GM21717 (cell line): ENCODE results near the gene SRPK2.
A peak's percentile ranks its signal among the peaks of the same experiment; 100 is the strongest.
"Not testable (repeated sequence)": the region's sequence is repeated elsewhere in the genome, so short reads cannot be mapped to it uniquely, and the experiment has no call there.

Experiments
- ATAC-seq: cut with Tn5 transposase; IDR thresholded peaks from one replicate; pipeline ENCODE4 v1.9.1; 2021; ENCODE audit warnings: mild to moderate bottlenecking, moderate library complexity; ENCODE audit not compliant: unreplicated experiment

The SRPK2 gene

DNA sequence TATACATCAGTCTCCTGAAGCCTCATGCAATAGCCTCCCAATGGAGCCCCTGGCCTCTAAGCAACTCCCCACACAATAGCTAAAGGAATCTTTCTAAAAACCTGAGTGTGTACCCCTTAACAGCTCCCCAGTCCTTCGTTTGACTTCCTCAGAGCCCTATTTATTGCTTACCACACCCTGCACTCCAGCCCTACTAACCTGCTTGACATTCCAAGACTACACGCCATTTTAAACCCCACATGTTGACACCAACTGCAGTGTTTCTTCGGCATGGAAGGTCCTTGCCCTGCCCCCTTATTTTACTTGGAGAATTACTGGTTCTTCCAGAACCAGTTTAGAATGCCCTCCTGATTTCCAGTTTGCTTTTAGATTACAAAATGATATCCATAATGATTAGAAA, 10.8 kb downstream of the SRPK2 start:
- no peak for ATAC-seq

GRCh38 chr7:105376908-105377533, 11.7 kb downstream of the SRPK2 start:
- no peak for ATAC-seq

DNA sequence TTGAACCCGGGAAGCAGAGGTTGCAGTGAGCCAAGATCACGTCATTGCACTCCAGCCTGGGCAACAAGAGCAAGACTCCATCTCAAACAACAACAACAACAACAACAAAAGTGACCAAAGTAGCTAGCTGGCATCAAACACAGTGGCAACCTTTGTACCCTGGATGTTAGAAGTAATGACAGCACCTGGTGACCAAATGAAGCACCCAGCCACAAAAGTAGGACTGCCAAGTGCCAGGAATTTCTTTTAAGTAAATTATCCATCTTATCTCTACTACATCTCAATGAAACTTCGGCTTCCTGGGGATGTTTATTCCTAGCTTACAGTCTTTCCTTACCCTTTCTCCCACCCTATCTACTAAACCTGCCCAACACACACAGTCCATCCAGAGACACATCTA, 18.8 kb downstream of the SRPK2 start:
- no peak for ATAC-seq

DNA sequence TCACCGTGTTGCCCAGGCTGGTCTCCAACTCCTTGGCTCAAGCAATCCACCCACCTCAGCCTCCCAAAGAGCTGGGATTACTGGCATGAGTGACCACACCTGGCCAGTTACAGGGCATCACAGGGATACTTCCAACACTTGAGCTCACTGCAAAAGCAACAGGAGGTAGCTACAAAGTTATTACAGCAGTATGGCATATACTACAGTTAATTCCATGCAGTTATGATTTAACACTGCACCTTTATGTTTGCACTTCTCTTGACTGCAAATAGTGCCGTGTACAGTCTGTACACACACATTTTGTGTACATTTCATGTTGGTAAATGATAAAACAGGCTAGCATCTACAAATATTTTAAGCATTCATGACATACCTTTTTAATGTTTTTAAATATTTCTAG, 21.3 kb downstream of the SRPK2 start:
- no peak for ATAC-seq

DNA sequence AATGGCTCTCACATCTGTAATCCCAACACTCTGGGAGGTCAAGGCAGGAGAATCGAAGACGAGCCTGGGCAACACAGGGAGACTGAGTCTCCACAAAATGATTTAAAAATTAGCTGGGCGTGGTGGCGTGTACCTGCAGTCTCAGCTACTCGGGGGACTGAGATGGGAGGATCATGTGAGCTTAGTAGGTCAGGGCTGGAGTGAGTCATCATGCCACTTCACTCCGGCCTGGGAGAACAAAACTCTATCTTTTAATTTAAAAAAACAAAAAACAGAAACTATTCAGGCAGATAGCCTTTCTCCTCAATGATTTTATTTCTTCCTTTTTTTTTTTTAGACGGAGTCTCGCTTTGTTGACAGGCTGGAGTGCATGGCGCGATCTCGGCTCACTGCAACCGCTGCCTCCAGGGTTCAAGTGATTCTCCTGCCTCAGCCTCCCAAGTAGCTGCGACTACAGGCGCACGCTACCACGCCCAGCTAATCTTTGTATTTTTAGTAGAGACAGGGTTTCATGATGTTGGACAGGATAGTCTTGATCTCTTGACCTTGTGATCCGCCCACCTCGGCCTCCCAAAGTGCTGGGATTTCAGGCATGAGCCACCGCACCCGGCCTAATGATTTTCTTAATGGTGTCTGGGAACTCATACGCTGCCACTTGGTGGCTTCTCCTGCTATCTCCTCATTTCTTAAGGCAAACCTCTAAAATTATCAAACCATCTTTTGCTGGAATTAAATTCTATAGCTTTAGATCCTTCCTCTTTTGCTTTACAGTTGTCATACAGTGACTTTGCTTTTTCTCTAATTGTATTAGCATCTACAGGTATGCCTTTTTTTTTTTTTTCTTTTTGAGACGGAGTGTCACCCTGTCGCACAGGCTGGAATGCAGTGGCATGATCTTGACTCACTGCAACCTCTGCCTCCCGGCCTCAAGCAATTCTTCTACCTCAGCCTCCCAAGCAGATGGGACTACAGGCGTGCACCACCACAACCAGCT, 22.9 kb downstream of the SRPK2 start:
- ATAC-seq: no peak

DNA sequence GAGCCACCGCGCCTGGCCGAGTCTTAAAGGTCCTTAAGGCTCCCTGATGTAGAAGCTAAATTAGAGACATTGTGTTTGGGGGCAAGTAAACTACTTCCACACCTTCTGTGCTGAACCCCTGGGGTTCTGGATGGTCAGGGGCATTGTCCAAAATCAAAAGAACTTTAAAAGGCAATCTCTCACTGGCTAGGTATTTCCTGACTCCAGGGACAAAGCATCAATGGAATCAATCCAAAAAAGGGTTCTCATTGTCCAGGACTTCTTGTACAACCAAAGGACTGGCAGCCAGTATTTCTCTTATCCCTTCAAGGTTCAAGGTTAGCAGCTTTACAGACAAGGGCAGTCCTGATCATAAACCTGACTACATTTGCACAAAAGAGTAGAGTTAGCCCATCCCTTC, 24.0 kb downstream of the SRPK2 start:
- ATAC-seq: no peak

- ATAC-seq: not testable (repeated sequence)
Measured at GRCh38 chr7:105363657-105364056, 25.1 kb downstream of the SRPK2 start.

DNA sequence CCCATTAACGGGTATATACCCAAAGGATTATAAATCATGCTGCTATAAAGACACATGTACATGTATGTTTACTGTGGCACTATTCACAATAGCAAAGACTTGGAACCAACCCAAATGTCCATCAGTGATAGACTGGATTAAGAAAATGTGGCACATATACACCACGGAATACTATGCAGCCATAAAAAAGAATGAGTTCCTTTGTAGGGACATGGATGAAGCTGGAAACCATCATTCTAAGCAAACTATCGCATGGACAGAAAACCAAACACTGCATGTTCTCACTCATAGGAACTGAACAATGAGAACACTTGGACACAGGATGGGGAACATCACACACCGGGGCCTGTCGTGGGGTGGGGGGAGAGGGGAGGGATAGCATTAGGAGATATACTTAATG, 26.0 kb downstream of the SRPK2 start:
- ATAC-seq: not testable (repeated sequence)

- not testable (repeated sequence) for ATAC-seq
Measured at GRCh38 chr7:105361995-105362394, 26.7 kb downstream of the SRPK2 start.

GRCh38 chr7:105360149-105360548, 28.6 kb downstream of the SRPK2 start:
- not testable (repeated sequence) for ATAC-seq

DNA sequence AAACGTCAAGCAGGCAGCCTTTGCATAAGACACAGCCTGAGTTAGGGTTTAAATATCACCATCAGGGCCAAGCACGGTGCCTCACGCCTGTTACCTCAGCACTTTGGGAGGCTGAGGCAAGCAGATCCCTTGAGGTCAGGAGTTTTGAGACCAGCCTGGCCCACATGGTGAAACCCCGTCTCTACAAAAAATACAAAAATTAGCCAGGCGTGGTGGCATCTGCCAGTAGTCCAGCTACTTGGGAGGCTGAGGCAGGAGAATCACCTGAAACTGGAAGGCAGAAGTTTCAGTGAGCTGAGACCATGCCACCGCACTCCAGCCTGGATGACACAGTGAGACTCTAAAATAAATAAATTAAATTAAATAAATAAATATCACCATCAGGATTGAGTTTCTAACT, 33.0 kb downstream of the SRPK2 start:
- no peak for ATAC-seq

DNA sequence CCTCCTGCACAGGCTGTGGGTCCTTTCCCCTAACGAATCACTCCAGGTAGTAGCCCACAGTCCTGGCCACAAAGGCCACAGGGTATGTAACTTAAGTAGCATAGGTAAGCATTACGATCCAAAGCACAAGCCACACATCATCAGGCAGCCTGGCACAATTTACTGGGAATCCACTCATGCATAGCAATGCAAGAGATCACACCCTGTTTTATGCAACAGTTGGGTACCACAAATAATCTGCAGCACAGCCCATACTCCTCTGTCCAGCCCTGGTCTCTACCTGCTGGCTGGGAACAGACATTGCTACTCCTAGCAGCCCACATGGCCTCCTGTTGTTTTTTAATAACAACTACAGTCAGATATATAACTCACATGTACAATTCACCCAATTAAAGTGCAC, 34.3 kb downstream of the SRPK2 start:
- ATAC-seq: no peak

GRCh38 chr7:105353752-105354328, 34.9 kb downstream of the SRPK2 start:
- ATAC-seq: no peak

DNA sequence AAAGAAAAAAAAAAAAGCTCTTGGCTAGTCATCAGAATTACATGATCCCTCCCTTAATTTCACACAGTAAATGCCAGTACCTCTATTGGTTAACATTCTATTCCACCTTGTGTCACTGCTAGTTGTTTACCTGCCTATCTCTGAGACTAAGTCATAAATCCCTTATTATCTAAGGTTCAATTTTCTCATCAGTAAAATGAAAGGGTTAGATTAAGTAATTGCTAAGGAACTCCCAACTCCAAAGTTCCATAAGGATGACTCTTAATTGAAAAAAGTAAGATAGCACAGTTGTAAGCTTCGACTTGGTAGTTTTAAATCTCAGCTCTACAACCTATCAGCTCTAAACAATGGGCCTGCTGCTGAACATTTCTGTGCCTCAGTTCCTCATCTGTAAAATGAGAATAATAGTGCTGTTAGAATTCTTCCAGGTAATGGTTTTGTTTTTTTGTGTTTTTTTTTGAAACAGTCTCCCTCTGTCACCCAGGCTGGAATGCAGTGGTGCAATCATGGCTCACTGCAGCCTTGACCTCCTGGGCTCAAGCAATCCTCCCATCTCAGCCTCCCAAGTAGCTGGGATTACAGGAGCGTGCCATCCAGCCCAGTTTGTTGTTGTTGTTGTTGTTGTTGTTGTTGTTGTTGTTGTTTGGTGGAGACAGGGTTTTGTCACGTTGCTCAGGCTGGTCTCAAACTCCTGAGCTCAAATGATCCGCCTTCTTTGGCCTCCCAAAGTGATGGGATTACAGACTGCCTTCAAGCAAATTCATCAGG, 35.6 kb downstream of the SRPK2 start:
- no peak for ATAC-seq

- ATAC-seq: peak; percentile 97
Measured at GRCh38 chr7:105352018-105352612, 36.6 kb downstream of the SRPK2 start.

- ATAC-seq: no peak
Measured at GRCh38 chr7:105350906-105351305, 37.8 kb downstream of the SRPK2 start.

GRCh38 chr7:105348177-105348576, 40.5 kb downstream of the SRPK2 start:
- not testable (repeated sequence) for ATAC-seq

GRCh38 chr7:105346593-105347322, 42.0 kb downstream of the SRPK2 start:
- no peak for ATAC-seq

DNA sequence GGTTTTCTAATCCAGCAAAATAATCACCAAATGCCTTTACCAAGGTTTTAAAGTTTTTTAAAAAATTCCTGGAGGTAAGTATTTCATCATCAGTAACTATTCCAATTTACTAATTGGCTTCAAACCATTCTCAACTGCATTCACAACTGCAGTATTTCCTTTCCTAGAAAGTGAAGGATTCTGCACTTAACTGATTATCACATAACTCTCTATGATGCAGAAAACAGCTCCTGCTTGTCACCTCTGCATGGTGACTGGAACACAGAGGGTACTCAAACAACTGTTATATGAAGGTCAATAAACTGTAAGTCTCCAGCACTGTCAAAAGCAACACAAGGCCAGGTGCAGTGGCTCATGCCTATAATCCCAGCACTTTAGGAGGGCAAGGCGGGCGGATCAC, 42.6 kb downstream of the SRPK2 start:
- no peak for ATAC-seq

GRCh38 chr7:105345725-105346124, 43.0 kb downstream of the SRPK2 start:
- ATAC-seq: no peak
